Measurements from ENCODE around the gene SLC26A1.

The SLC26A1 gene

DNA sequence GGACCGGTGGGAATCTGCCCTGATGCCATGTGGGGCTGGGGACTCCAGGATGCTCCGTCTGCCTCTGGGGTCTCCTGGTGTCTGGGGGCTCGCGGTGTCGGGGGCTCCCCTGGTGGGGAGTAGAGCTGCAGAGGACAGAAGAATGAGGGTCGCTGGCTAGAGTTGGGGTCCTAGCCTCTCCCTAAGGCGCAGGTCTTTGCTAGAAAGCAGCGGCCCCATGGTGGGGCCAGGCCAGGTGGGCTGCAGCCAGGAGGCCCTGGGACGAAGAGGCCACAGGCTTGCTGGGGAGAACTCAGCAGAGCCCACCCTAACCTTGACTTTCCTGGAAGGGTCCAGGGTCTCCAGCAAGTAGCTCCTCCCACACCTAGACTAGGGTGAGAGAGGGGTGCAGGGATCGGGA lies 39.7 kb upstream of the SLC26A1 start:
- no peak for DNase-seq (ENCODE audit: low read depth)
- no peak for TF ChIP-seq CTCF (IDR thresholded peaks at IDR 0.05; ENCODE audit: insufficient read depth, low read depth, low read length, missing control alignments)
- H3K4me3 ChIP-seq (ENCODE audit: low read depth, low read length) = no peak overlapping the region

- no peak for DNase-seq (ENCODE audit: low read depth)
- H3K4me3 ChIP-seq (ENCODE audit: low read depth, low read length) = no peak overlapping the region
- TF ChIP-seq CTCF (IDR thresholded peaks at IDR 0.05; ENCODE audit: insufficient read depth, low read depth, low read length, missing control alignments) = no peak
Measured at GRCh38 chr4:1031956-1032795, 39.0 kb upstream of the SLC26A1 start.

DNA sequence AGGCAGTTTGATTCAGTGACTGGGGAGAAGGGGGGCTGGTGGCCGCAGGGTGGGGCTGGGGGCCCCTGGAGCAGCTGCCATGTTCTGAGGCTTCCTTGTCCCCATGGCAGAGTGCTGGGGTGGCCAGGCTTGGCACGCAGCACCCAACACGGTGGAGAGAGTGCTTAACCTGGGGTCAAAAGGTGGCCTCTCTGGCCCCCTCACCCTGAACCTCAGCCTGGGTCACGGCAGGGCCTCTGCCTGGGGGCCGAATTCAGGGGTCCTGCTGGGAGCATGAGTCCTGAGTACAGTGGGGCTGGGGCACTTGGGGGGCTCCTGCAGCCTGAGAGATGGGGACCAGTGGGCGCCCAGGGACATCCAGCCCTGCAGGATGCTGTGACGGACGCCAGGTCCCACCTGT lies 38.1 kb upstream of the SLC26A1 start:
- DNase-seq (ENCODE audit: low read depth) = no peak
- H3K4me3 ChIP-seq (ENCODE audit: low read depth, low read length) = no peak overlapping the region
- no peak for TF ChIP-seq CTCF (IDR thresholded peaks at IDR 0.05; ENCODE audit: insufficient read depth, low read depth, low read length, missing control alignments)

GRCh38 chr4:1030559-1030958 lies 37.4 kb upstream of the SLC26A1 start:
- DNase-seq (ENCODE audit: low read depth) = no peak
- no peak for TF ChIP-seq CTCF (IDR thresholded peaks at IDR 0.05; ENCODE audit: insufficient read depth, low read depth, low read length, missing control alignments)
- no peak overlapping the region for H3K4me3 ChIP-seq (ENCODE audit: low read depth, low read length)

- no peak for TF ChIP-seq CTCF (IDR thresholded peaks at IDR 0.05; ENCODE audit: insufficient read depth, low read depth, low read length, missing control alignments)
- H3K4me3 ChIP-seq (ENCODE audit: low read depth, low read length) = no peak overlapping the region
- DNase-seq (ENCODE audit: low read depth) = no peak
Measured at GRCh38 chr4:1030031-1030430, 36.8 kb upstream of the SLC26A1 start.

GRCh38 chr4:1029529-1029928 lies 36.3 kb upstream of the SLC26A1 start:
- H3K4me3 ChIP-seq (ENCODE audit: low read depth, low read length) = no peak overlapping the region
- DNase-seq (ENCODE audit: low read depth) = no peak
- no peak for TF ChIP-seq CTCF (IDR thresholded peaks at IDR 0.05; ENCODE audit: insufficient read depth, low read depth, low read length, missing control alignments)
